K562 (cell line): ENCODE measurements around the gene CHD5. TPM values are rescaled to one million over a fixed set of nuclear protein-coding genes. Genes with fewer than 3 reads are reported as not detected.

Experiments
- CTCF ChIP-seq, 3 experiments: IDR thresholded peaks in 2 of 3; conservative IDR thresholded peaks in 1 of 3; 2 replicates each; pipeline ENCODE4 v1.5.1; 2011 to 2012; ENCODE audit warnings: low read length in 3 of 3, mild to moderate bottlenecking in 3 of 3, control low read depth in 2 of 3, improper control_type of control experiment in 1 of 3, inconsistent platforms in 1 of 3, low read depth in 1 of 3, mixed read lengths in 1 of 3, moderate library complexity in 1 of 3; ENCODE audit not compliant: insufficient read depth in 2 of 3
- DACH1 ChIP-seq: fragments of 450-650 bp; IDR thresholded peaks from 2 replicates; pipeline ENCODE4 v1.6.1; 2018; ENCODE audit not compliant: partially characterized antibody
- DEAF1 ChIP-seq: fragments of 450-650 bp; formaldehyde crosslinking; IDR thresholded peaks from 2 replicates; pipeline ENCODE4 v1.4.0; 2020; ENCODE audit warnings: mild to moderate bottlenecking, moderate library complexity
- FOXJ3 ChIP-seq: sonication (generic); formaldehyde crosslinking; IDR thresholded peaks from 2 replicates; pipeline ENCODE4 v1.4.0; 2020; ENCODE audit warnings: mild to moderate bottlenecking, missing genetic modification reagents
- FOXM1 ChIP-seq, 2 experiments: fragments of 450-650 bp in 1 of 2; sonication (generic) in 1 of 2; formaldehyde crosslinking in 1 of 2; IDR thresholded peaks; 2 replicates each; pipeline versions ENCODE4 v1.6.1 to v1.9.0; 2017 to 2022; ENCODE audit warnings: low read depth in 2 of 2, mild to moderate bottlenecking in 2 of 2, missing genetic modification reagents in 1 of 2, moderate library complexity in 1 of 2
- NELFE ChIP-seq: IDR thresholded peaks from 2 replicates; pipeline ENCODE4 v1.6.1; 2011; ENCODE audit warnings: mild to moderate bottlenecking; ENCODE audit not compliant: insufficient read depth, insufficient read length
- REST ChIP-seq, 2 experiments: fragments of 450-650 bp; formaldehyde crosslinking in 1 of 2; IDR thresholded peaks; 2 replicates each; pipeline versions ENCODE4 v1.4.0 to v1.6.1; 2014 to 2020; ENCODE audit warnings: mild to moderate bottlenecking in 2 of 2, borderline replicate concordance in 1 of 2, low read depth in 1 of 2
- SIRT6 ChIP-seq: IDR thresholded peaks from one replicate; pipeline ENCODE4 v1.6.1; 2012; ENCODE audit warnings: low read depth, mild to moderate bottlenecking, control low read depth, inconsistent platforms, low read length, moderate library complexity
- UBTF ChIP-seq, 2 experiments: IDR thresholded peaks; 2 replicates each; pipeline ENCODE4 v1.6.1; 2012; ENCODE audit warnings: improper control_type of control experiment in 2 of 2, low read depth in 2 of 2, low read length in 2 of 2, borderline replicate concordance in 1 of 2
- ZNF277 ChIP-seq: fragments of 250-450 bp; sonication (Bioruptor Pico); IDR thresholded peaks from 2 replicates; pipeline ENCODE4 v1.8.0; 2022; ENCODE audit warnings: inconsistent platforms, mild to moderate bottlenecking, moderate library complexity, borderline replicate concordance
- polyA plus RNA-seq, 8 experiments: library from polyadenylated mRNA; depleted of rRNA in 4 of 8; stranded (reverse) in 5 of 8; unstranded in 3 of 8; fragments of >200 nt; fragmentation: Nextera tagmentation in 2 of 8; fragmentation: Illumina TruSeq in 1 of 8; extraction: Ambion mirVana in 2 of 8; extraction: Trizol in 1 of 8; gene quantifications; 2 replicates each; pipeline versions ENCODE4 v1.2.1 to v1.2.3, GENCODE V29; 2011 to 2014; ENCODE audit warnings: inconsistent platforms in 1 of 8, missing spikeins in 1 of 8
- total RNA-seq, 7 experiments: library from RNA; depleted of rRNA in 6 of 7; stranded (reverse); fragments of >200 nt in 6 of 7; fragmentation: Illumina TruSeq in 2 of 7; extraction: Trizol in 2 of 7; gene quantifications; 2 replicates each; pipeline versions ENCODE4 v1.2.1 to v1.2.3, GENCODE V29; 2011 to 2021; ENCODE audit warnings: low replicate concordance in 1 of 7

Gene CHD5
- total and polyA plus RNA-seq, 9 of the 15 experiments (the other 6 are each of a cell fraction or from before 2014, with no cell fraction given), result 0.03 to 0.52 (median 0.11) TPM; not detected in 2

GRCh38 chr1:6183520-6183989 lies 3.4 kb upstream of the CHD5 start (continued):
- peak; percentile 44; the same call in 1 of the 2 replicates for TF ChIP-seq REST (IDR thresholded peaks at IDR 0.05; ENCODE audit: borderline replicate concordance)
- no peak for TF ChIP-seq REST (CRISPR knock-in tag; IDR thresholded peaks at IDR 0.05; ENCODE audit: low read depth)
- no peak for TF ChIP-seq DEAF1 (CRISPR knock-in tag)
- no peak for TF ChIP-seq ZNF277
- TF ChIP-seq SIRT6, result peak; percentile 16
- TF ChIP-seq FOXM1 (IDR thresholded peaks at IDR 0.05; ENCODE audit: low read depth), result no peak
- no peak for TF ChIP-seq FOXM1 (CRISPR knock-in tag; IDR thresholded peaks at IDR 0.05; ENCODE audit: low read depth)
- TF ChIP-seq FOXJ3, result no peak
- TF ChIP-seq UBTF (IDR thresholded peaks at IDR 0.05; ENCODE audit: borderline replicate concordance in 1 of 2, low read depth in 2 of 2, low read length in 2 of 2), result no peak
- no peak for TF ChIP-seq NELFE
- TF ChIP-seq DACH1, result no peak
- TF ChIP-seq CTCF (IDR thresholded peaks at IDR 0.05 in 2 of 3, conservative IDR thresholded peaks at IDR 0.05 in 1 of 3; ENCODE audit: insufficient read depth in 2 of 3, low read depth in 1 of 3, low read length in 3 of 3), result peak; percentile 40 to 63 (median 43); a peak in 4 of 6 replicates
